GM10847 (cell line): ENCODE measurements around the gene TRMU.

Source experiments
- POLR2A ChIP-seq: IDR thresholded peaks from 2 replicates; pipeline ENCODE4 v1.6.1; 2011; ENCODE audit not compliant: insufficient read length; ENCODE audit errors: extremely low read depth

TRMU gene

DNA sequence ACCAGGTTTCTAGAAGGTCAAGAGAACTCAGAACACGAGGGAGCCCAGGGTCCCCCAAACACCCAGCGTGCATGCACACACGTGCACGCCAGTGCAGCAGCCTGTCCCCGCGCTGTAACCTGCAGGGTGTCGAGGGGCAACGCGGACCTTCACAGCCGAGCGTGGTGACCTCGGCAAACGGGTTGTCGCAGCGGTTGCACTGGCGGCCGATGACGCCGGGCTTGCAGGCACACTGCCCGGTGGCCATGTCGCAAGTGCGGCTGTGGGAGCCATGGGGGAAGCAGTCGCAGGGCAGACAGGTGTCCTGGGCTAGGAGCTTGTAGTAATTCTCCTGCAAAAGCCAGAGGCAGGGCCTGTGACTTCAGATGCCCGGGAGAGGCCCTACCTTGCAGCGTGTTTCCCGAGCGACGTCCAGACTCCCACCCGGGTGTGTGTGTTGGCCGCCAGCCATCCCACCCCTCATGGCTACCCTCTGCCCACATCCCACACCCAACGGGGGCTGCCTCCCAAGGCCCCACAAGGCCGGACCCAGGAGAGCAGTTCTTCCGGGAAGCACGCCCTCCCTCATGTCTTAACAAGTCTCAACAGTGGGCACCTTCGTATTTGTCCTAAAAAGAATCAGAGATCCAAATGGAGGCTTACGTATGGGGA lies 56.1 kb downstream of the TRMU start:
- TF ChIP-seq POLR2A = no peak

- TF ChIP-seq POLR2A = no peak
Observed at GRCh38 chr22:46392137-46392844, 56.8 kb downstream of the TRMU start.

- TF ChIP-seq POLR2A = no peak
Observed at GRCh38 chr22:46393873-46394272, 58.4 kb downstream of the TRMU start.

DNA sequence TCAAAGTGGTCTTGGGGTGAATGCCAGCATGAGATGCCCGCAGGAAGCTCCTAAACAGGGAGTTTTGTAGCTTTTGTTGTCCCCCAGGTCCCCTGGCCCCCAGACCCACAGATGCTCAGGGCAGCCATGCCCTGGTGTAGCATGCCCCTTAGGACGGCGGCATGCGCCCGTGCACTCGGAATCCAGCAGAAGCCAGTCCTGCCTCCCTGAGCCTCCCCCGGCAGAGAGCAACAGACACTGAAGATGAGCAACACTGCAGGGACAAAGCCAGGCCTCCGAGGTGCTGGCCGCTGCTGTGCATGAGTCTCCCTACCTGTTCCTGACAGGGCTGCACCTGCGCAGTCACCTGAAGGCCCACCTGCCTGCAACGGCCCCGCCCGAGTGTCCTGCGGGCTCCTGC lies 59.1 kb downstream of the TRMU start:
- no peak for TF ChIP-seq POLR2A

DNA sequence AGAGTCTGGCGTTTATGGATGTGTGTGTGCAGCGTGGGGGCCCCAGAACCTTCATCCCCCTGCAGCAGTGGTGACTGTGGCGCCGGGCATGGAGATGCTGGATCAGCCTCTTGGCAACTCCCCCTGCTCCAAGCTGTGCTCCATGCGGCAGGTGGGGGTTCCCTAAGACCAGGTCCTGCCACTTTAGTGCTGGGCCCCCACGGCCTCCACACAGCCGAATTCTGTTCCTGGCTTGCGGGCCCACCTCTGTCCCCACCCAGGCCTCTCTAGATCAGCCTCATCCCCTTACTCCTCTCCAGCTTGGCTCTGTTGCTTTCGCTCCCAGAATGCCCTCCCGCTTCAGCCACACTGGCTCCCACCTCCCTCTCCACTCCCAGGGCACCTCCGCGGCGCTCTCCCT lies 59.6 kb downstream of the TRMU start:
- no peak for TF ChIP-seq POLR2A

- TF ChIP-seq POLR2A = no peak
Observed at GRCh38 chr22:46397514-46397913, 62.0 kb downstream of the TRMU start.

DNA sequence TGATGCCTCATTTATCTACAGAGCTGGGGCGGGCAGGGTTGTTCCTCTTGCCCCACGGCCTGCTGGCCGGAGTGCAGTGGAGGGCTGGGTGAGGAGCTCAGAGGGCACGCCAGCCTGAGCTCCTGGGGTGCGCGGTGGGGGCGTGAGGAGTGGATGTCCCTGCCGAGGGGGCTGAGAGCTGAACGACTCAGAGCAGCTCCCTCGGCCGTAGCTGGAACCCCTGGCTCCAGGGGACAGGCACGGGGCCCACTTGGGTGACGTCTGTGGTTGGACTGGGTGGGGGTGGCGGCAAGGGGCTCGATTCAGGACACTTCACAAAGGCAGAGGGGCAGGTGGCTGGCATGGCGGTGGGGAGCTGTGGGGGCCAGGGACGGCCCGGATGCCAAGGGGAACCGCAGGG lies 62.4 kb downstream of the TRMU start:
- TF ChIP-seq POLR2A = no peak

DNA sequence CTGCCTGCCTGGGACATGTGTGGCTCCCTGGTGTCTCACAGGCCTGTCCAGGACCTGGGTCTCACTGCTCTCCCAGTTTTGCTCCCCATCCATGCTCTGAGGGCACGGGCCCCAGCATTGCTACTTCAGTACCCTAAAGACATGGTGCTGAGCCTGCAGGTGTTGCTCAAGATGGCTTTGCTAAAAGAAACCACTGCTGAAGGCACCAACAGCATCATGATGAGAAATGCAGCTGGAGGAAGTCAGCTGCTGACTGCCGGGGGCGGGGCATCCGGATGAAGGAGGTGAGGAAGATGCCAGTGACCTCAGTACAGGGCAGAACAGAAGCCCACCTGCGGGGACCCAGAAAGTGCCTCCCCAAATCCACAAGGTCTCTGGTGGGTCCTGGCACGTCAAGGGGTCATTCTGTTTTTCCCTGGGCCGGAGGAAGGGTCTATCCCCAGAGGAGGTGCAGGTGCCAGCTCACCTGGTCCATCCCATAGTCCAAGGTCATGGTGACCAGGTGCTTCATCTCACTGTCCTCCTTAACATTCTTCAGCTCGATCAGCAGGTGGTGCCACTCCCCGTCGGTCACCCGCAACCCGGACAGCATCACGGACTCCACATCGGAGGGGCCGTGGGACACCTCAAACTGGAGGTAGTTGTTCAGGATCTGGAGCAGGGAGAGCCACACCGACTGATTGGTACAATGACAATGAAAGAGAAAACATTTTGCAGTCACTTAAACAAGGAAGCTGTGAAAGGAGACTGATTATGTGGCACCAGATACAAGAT lies 63.9 kb downstream of the TRMU start:
- TF ChIP-seq POLR2A = no peak

- TF ChIP-seq POLR2A = no peak
Observed at GRCh38 chr22:46401370-46401769, 65.9 kb downstream of the TRMU start.

- TF ChIP-seq POLR2A = no peak
Observed at GRCh38 chr22:46402505-46402904, 67.0 kb downstream of the TRMU start.

DNA sequence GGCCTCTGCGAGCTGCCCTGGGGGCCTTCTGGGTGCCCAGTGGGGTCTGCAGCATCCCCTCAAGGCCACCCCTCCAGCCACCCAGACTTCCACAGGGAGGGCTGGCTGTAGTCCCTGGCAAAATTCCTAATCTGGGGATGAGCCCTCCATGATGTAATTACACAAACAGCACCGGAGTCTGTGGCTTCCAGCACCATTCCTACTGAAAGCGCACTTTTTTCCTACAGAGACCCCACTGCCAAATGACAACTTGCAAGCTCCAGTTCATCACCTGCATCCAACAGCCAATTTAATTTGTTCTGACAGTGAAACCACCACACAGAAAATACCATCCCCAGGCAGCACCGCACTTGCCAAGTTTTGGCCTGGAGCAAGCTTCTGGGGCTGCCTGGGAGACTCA lies 70.4 kb downstream of the TRMU start:
- TF ChIP-seq POLR2A = no peak

- TF ChIP-seq POLR2A = no peak
Observed at GRCh38 chr22:46406349-46406748, 70.8 kb downstream of the TRMU start.

DNA sequence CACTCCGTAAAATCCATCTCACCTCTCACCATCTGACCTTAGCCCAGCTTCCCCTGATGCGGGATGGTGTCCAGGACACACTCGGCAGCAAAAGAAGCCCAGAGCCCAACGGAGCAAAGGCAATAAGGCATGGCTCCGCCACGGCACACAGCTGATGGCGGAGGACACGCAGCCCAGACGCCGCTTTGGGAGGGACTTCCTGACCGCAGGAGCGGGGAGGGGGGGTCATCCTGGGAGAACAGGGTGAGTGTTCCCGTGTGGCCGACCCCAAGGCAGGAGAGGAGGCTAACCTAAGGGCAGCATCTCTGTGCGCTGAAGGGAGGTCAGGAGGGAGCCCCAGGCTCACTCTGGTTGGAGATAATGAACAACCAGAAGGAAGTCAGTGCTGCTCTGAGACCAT lies 71.3 kb downstream of the TRMU start:
- no peak for TF ChIP-seq POLR2A
